K562 (cell line): ENCODE results near the gene NFIB. TPM values are rescaled to one million over a fixed set of nuclear protein-coding genes. Genes with fewer than 3 reads are reported as not detected.
A peak's percentile ranks its signal among the peaks of the same experiment; 100 is the strongest.

ENCODE experiments used
- ATAC-seq: fragments of 200-7000 bp; cut with Tn5 transposase; 3 replicates; pipeline ENCODE4 v1.9.1; 2020; ENCODE audit warnings: moderate library complexity
- BruUV-seq: library from RNA; stranded (reverse); fragments of 400-500 nt; replicated peaks from 2 replicates; lab custom pipeline; 2021; lab: Mats Ljungman, UMichigan
- CTCF ChIA-PET: fragments of 300-600 bp; formaldehyde crosslinking; extraction: SDS; loops from one replicate; lab custom pipeline; 2021; ENCODE audit warnings: low intra/inter-chr PET ratio; lab: Yijun Ruan, JAX
- POLR2A ChIA-PET: fragments of 300-600, 350-650 bp; sonication (Branson Sonifier 250); formaldehyde crosslinking; extraction: SDS; loops from one replicate; lab custom pipeline; 2021; ENCODE audit warnings: antibody characterized with exemption, inconsistent platforms; lab: Yijun Ruan, JAX
- DNase-seq, 4 experiments: peaks; one replicate each; pipeline versions ENCODE4 v3.0.0 to v3.0.0-alpha.2; 2011 to 2018; ENCODE audit warnings: low spot score in 3 of 4, mixed read lengths in 3 of 4; ENCODE audit errors: extremely low read depth in 1 of 4
- FAIRE-seq: peaks from 2 replicates; lab custom pipeline; 2011; peaks lifted over from hg19 to GRCh38; lab: Jason Lieb, UNC
- H2AFZ ChIP-seq: 2 replicates; pipeline ENCODE4 v1.6.0; 2011; ENCODE audit warnings: low read depth, low read length, control low read depth, inconsistent platforms
- H3K27ac ChIP-seq: fragments of 200-600 bp; 3 replicates; pipeline ENCODE4 v1.8.0; 2011; ENCODE audit warnings: low read depth, mild to moderate bottlenecking, control low read depth, inconsistent platforms, low read length, moderate library complexity, mixed read lengths; ENCODE audit errors: extremely low read depth
- H3K27me3 ChIP-seq, 2 experiments: fragments of 300-600 bp in 1 of 2; 2 replicates in 1 of 2; 3 replicates in 1 of 2; pipeline versions ENCODE4 v1.6.0 to v1.8.0; 2011; ENCODE audit warnings: inconsistent platforms in 2 of 2, low read length in 2 of 2, mild to moderate bottlenecking in 1 of 2, mixed read lengths in 1 of 2, moderate library complexity in 1 of 2; ENCODE audit not compliant: control insufficient read depth in 2 of 2, insufficient read depth in 2 of 2
- H3K36me3 ChIP-seq: fragments of 300-600 bp; 3 replicates; pipeline ENCODE4 v1.8.0; 2011; ENCODE audit warnings: mild to moderate bottlenecking, low read length, inconsistent platforms; ENCODE audit not compliant: control insufficient read depth, insufficient read depth
- H3K4me1 ChIP-seq, 2 experiments: fragments of 200-600 bp in 1 of 2; replicated peaks in 1 of 2; 2 replicates in 1 of 2; 3 replicates in 1 of 2; pipeline versions ENCODE4 v1.5.1 to v1.8.0; 2011; ENCODE audit warnings: inconsistent platforms in 2 of 2, low read length in 2 of 2, mild to moderate bottlenecking in 1 of 2, mixed read lengths in 1 of 2, moderate library complexity in 1 of 2; ENCODE audit not compliant: control insufficient read depth in 2 of 2, insufficient read depth in 2 of 2
- H3K4me2 ChIP-seq: 2 replicates; pipeline ENCODE4 v1.6.1; 2011; ENCODE audit warnings: low read length, control low read depth, inconsistent platforms, mixed read lengths; ENCODE audit not compliant: insufficient read depth
- H3K4me3 ChIP-seq: fragments of 200-600 bp; sonication (generic), shearing (Covaris generic); 2 replicates; pipeline ENCODE4 v1.5.1; 2016; ENCODE audit warnings: control low read depth, inconsistent platforms
- H3K79me2 ChIP-seq: fragments of 200-600 bp; 3 replicates; pipeline ENCODE4 v1.8.0; 2011; ENCODE audit warnings: low read length, inconsistent platforms; ENCODE audit not compliant: control insufficient read depth, insufficient read depth
- H3K9ac ChIP-seq, 2 experiments: 2 replicates each; pipeline versions ENCODE4 v1.6.0 to v1.6.1; 2011; ENCODE audit warnings: low read depth in 2 of 2, low read length in 2 of 2, control low read depth in 1 of 2, inconsistent platforms in 1 of 2, mild to moderate bottlenecking in 1 of 2, mixed read lengths in 1 of 2; ENCODE audit not compliant: insufficient read depth in 1 of 2
- H3K9me1 ChIP-seq: one replicate; pipeline ENCODE4 v1.6.0; 2011; ENCODE audit warnings: inconsistent platforms, mild to moderate bottlenecking, low read length, moderate library complexity; ENCODE audit not compliant: control insufficient read depth, insufficient read depth
- H3K9me3 ChIP-seq: replicated peaks from 2 replicates; pipeline ENCODE4 v1.5.1; 2011; ENCODE audit warnings: low read depth, low read length, inconsistent platforms; ENCODE audit not compliant: control insufficient read depth, insufficient read depth
- H4K20me1 ChIP-seq: replicated peaks from 2 replicates; pipeline ENCODE4 v1.6.1; 2011; ENCODE audit warnings: low read length, inconsistent platforms, mixed read lengths; ENCODE audit not compliant: control insufficient read depth, insufficient read depth
- ATF1 ChIP-seq, 2 experiments: fragments of 450-650 bp in 1 of 2; IDR thresholded peaks; 2 replicates each; pipeline ENCODE4 v1.6.1; 2016; ENCODE audit warnings: missing compliant biosample characterization in 1 of 2, missing genetic modification characterization in 1 of 2
- ILF3 ChIP-seq: fragments of 450-650 bp; IDR thresholded peaks from 2 replicates; pipeline ENCODE4 v1.6.1; 2018; ENCODE audit warnings: antibody characterized with exemption, mild to moderate bottlenecking, moderate library complexity, borderline replicate concordance
- MAFK ChIP-seq: IDR thresholded peaks from 2 replicates; pipeline ENCODE4 v1.6.1; 2011; ENCODE audit warnings: low read length, improper control_type of control experiment
- SRSF7 ChIP-seq: fragments of 200-400 bp; formaldehyde crosslinking; optimal IDR thresholded peaks from 2 replicates; pipeline ENCODE3; 2017; ENCODE audit warnings: mild to moderate bottlenecking, low read depth, low read length
- ZBTB34 ChIP-seq: fragments of 250-450 bp; sonication (Bioruptor Pico); IDR thresholded peaks from 2 replicates; pipeline ENCODE4 v1.8.0; 2021; ENCODE audit warnings: mild to moderate bottlenecking, moderate library complexity
- WGBS: fragments of 100-300 bp; shearing (Covaris generic); methylation state at CpG from one replicate; pipeline ENCODE4 v1.1.6; 2016; ENCODE audit warnings: low coverage, mixed read lengths; ENCODE audit not compliant: insufficient coverage; ENCODE audit errors: missing lambda C conversion rate; 5-methylcytosine and 5-hydroxymethylcytosine counted together
- in situ Hi-C: fragments of 300-500 bp; cut with MboI; formaldehyde crosslinking; loops from 4 replicates; pipeline ENCODE4 v1.15.0; 2018; ENCODE audit warnings: inconsistent platforms, mixed read lengths
- intact Hi-C: fragments of 100-400 bp; cut with micrococcal nuclease; formaldehyde crosslinking; loops from 2 replicates; pipeline ENCODE4 v1.14.2; 2022
- polyA plus RNA-seq, 8 experiments: library from polyadenylated mRNA; depleted of rRNA in 4 of 8; stranded (reverse) in 5 of 8; unstranded in 3 of 8; fragments of >200 nt; fragmentation: Nextera tagmentation in 2 of 8; fragmentation: Illumina TruSeq in 1 of 8; extraction: Ambion mirVana in 2 of 8; extraction: Trizol in 1 of 8; gene quantifications; 2 replicates each; pipeline versions ENCODE4 v1.2.1 to v1.2.3, GENCODE V29; 2011 to 2014; ENCODE audit warnings: inconsistent platforms in 1 of 8, missing spikeins in 1 of 8
- total RNA-seq, 7 experiments: library from RNA; depleted of rRNA in 6 of 7; stranded (reverse); fragments of >200 nt in 6 of 7; fragmentation: Illumina TruSeq in 2 of 7; extraction: Trizol in 2 of 7; gene quantifications; 2 replicates each; pipeline versions ENCODE4 v1.2.1 to v1.2.3, GENCODE V29; 2011 to 2021; ENCODE audit warnings: low replicate concordance in 1 of 7
- TF ChIP-seq, protein P1 (sequence below), 3 experiments: IDR thresholded peaks in 2 of 3; conservative IDR thresholded peaks in 1 of 3; 2 replicates each; pipeline ENCODE4 v1.5.1; 2011 to 2012; ENCODE audit warnings: low read length in 3 of 3, mild to moderate bottlenecking in 3 of 3, control low read depth in 2 of 3, improper control_type of control experiment in 1 of 3, inconsistent platforms in 1 of 3, low read depth in 1 of 3, mixed read lengths in 1 of 3, moderate library complexity in 1 of 3; ENCODE audit not compliant: insufficient read depth in 2 of 3

Gene NFIB
- total and polyA plus RNA-seq, 9 of the 15 experiments (the other 6 are each of a cell fraction or from before 2014, with no cell fraction given): 1.2 to 3.3 (median 1.9) TPM

DNA sequence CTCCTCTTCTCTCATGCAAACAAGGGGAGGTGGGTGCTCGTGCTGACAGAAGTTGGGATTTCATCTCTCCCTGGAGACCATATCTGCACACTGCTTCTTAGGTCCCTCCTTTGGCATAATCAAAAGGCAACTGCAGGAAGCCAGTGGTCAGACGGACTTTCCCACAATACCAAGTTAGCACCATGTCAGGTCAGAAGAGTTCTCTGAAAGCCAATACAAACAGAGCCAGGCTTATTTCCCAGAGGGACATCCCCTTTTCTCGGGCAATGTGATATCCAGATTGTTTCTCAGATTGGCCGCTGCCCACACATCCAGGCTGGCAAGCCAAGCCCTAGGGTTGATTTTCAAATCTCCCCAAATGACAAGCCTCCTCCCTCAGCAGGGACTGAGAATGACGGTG, 241.1 kb downstream of the NFIB start (continued):
- no peak for TF ChIP-seq MAFK
- TF ChIP-seq ZBTB34 (CRISPR knock-in tag): no peak
- TF ChIP-seq ATF1 (CRISPR knock-in tag; IDR thresholded peaks at IDR 0.05): no peak
- TF ChIP-seq ATF1 (tag; IDR thresholded peaks at IDR 0.05): no peak
- no peak for TF ChIP-seq SRSF7

- no TSS peak for BruUV-seq
- WGBS: 3% methylated on average over 5 of the region's 5 CpGs
- ATAC-seq (peak; percentile 36; the same call in 1 of the 3 replicates), DNase-seq (peak in 2 of 4 experiments; percentile 5 to 7), FAIRE-seq (no peak)
- intact Hi-C loops: loop anchor here (5.0 kb wide), 1 partner anchor 331 kb away; no protein-coding TSS in a partner anchor
- no peaks in the 10 kb centered on the region for H3K9me3 ChIP-seq
- no peaks in the 10 kb centered on the region for H3K4me1 ChIP-seq
- peaks cover 0 to 11% of the 10 kb centered on the region in 2 experiments; a peak in 2 of 5 replicates for H3K27me3 ChIP-seq
- TF ChIP-seq ILF3: no peak
- TF ChIP-seq, protein P1, sequence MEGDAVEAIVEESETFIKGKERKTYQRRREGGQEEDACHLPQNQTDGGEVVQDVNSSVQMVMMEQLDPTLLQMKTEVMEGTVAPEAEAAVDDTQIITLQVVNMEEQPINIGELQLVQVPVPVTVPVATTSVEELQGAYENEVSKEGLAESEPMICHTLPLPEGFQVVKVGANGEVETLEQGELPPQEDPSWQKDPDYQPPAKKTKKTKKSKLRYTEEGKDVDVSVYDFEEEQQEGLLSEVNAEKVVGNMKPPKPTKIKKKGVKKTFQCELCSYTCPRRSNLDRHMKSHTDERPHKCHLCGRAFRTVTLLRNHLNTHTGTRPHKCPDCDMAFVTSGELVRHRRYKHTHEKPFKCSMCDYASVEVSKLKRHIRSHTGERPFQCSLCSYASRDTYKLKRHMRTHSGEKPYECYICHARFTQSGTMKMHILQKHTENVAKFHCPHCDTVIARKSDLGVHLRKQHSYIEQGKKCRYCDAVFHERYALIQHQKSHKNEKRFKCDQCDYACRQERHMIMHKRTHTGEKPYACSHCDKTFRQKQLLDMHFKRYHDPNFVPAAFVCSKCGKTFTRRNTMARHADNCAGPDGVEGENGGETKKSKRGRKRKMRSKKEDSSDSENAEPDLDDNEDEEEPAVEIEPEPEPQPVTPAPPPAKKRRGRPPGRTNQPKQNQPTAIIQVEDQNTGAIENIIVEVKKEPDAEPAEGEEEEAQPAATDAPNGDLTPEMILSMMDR (IDR thresholded peaks at IDR 0.05 in 2 of 3, conservative IDR thresholded peaks at IDR 0.05 in 1 of 3; ENCODE audit: insufficient read depth in 2 of 3, low read depth in 1 of 3, low read length in 3 of 3): 0 out of 6 replicates have a peak, but pooled peaks of 1 of the 3 experiments have one; percentile 15
- ChIA-PET CTCF (no interaction called here), POLR2A (interaction anchor here (1.0 kb wide), 1 partner anchor 11 kb away, joined by 3 read pairs; no protein-coding TSS in a partner anchor)
- H3K79me2 ChIP-seq: no peaks in the 10 kb centered on the region
- no peaks in the 10 kb centered on the region for H3K9me1 ChIP-seq
- no peaks in the 10 kb centered on the region for H4K20me1 ChIP-seq
- in situ Hi-C loops: no loop called here
- no peaks in the 10 kb centered on the region for H3K36me3 ChIP-seq
- no peak overlapping the region for H3K4me2 ChIP-seq
- no peak overlapping the region for H3K4me3 ChIP-seq
- H3K27ac ChIP-seq: no peak overlapping the region
- no peak overlapping the region for H2AFZ ChIP-seq
- no peak overlapping the region for H3K9ac ChIP-seq
Measured at GRCh38 chr9:14071484-14071883, 242.5 kb downstream of the NFIB start.
